GM18868 (cell line): ENCODE results near the gene BCO2.
A peak's percentile ranks its signal among the peaks of the same experiment; 100 is the strongest.
"Not testable (repeated sequence)": the region's sequence is repeated elsewhere in the genome, so short reads cannot be mapped to it uniquely, and the experiment has no call there.

ENCODE experiments used
- ATAC-seq: cut with Tn5 transposase; IDR thresholded peaks from one replicate; pipeline ENCODE4 v1.9.1; 2021; ENCODE audit warnings: mild to moderate bottlenecking, moderate library complexity; ENCODE audit not compliant: unreplicated experiment

Gene BCO2

DNA sequence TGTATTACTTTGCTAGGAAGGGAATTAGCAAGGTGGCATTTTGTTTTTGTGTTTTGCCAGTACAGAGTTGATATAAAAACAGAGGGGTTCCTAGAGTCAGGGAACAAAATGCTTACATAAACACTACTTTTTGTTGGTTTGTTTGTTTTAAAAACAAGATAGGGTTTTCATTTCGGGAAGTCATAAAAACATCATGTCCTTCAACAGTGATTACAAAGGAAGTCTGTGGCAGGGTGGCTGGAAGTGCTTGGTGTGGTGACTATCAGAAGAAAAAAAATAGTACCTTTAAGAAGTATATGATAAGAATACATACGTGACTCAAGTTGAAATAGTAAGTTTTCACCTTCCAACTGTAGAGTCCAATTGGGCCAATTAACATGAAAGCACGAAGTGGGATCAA is 10.3 kb upstream of the BCO2 start:
- ATAC-seq = no peak

DNA sequence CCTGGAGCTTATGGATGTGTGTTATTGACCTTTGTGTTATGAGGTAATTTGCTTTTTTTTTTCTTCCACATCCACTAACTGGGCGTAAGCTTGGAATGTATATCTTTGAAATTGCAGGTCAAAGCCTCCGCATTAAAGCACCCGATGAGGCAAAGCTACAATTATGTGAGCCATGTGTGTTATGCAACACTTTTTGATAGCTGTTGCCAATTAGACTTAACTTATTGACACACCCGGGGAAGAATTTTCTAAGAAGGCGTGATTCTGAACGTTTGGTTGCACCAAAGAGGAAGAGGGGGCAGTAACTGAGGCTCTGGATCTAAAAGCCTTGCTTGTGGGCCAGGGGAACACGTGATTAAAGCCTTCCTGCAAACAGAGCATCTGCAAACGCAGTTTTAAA is 8.8 kb upstream of the BCO2 start:
- no peak for ATAC-seq

DNA sequence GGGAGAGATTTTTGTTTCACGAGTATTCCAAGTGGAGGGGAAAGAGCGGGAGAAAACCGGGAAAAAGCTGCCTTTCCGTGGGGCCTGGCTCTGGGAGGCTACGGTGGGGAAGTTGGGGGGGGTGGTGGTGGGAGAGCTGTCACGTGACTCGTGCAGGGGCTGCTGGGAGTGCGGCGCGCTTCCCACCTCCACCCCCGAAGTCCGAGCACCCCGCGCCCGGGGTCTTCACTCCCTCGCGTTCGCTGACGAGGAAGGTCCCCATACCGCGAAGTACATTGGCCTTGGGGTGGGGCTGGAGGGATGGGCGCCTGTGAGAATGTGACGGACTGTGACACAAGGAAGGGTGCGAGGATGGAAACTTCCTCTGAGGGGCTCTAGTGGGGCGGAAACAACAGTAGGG is 8.2 kb upstream of the BCO2 start, which contains the start of gene TEX12:
TEX12 (plus strand) TSS at position 228 of the 400 bp plus-strand sequence. CDS start 1,897 bp downstream, outside the sequence.
- ATAC-seq = no peak

DNA sequence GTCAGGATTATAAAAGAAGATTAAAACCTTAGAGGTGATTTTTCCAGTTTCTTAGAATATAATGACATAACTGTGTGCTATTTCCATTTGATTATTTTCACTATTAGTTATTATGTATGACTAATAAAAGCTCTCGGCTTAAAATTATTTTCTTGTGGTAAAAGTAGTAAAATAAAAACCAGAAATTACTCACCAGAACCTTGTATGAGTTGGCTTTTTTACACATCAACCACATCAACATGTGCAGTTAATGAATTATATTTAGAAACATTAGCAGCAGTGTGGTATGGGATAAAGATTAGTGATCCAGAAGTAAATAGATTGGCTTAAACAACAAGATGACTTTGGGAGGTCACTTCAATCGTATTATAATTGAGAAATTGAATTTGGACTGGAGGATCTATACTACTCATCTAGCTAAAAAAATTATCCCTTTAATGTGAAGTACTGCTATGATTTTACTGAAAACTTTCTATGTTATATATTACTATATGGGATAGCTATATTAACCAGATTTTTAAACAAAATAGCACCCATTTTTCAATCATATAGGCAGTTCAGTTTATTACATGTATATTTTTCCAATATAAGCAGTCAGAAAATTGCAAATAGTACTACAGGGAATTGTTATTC is 2.8 kb upstream of the BCO2 start:
- ATAC-seq = peak; percentile 73

DNA sequence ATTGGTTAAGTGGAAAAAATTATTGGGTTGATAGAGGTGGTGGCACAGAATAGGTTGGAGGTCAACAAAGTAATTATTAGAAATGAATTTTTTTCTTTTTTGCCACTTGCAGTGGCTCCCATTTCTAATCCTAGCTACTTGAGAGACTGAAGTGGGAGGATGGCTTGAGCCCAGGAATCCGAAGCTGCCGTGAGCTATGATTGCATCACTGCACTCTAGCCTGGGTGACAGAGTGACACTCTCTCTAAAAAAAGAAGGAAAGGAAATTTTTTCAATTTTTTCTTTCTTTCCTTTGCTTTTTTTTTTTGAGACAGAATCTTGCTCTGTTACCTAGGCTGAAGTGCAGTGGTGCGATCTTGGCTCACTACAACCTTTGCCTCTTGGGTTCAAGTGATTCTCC is 2.2 kb upstream of the BCO2 start:
- ATAC-seq = no peak

DNA sequence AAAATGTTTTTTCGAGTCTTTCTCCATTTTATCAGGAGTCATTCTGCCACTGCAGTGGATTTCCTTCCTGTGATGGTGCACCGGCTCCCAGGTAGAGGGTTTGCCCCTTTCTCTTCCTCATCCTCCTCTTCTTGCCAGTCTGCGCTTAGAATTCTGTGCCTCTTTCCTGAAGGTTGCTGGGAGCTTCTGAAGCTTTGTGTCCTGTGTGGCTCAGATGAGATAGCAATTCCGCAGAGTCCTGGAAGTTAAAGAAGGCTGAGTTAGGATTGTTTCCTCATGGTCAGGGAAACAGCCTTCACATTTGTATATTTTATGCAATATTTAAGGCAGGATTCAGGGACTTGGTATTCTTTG is 264 bp downstream of the BCO2 start:
- ATAC-seq = no peak

DNA sequence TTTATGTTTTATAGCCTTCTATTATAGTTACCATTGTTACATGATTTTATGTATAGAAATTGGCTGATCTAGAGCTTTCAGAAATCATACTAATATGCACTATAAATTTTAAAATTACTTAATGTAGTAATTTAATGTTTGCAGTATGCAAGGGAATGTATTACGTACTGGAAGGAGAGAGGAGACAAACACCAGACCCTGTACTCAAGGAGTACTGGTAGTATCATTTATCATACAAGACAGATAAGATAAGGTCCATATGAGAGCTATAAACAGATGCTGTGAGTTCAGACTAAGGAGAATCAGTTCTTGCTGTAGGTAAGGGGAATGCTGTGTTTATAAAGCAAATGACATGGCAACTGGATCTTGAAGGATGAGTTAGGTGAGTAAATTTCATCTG is 765 bp downstream of the BCO2 start:
- no peak for ATAC-seq

DNA sequence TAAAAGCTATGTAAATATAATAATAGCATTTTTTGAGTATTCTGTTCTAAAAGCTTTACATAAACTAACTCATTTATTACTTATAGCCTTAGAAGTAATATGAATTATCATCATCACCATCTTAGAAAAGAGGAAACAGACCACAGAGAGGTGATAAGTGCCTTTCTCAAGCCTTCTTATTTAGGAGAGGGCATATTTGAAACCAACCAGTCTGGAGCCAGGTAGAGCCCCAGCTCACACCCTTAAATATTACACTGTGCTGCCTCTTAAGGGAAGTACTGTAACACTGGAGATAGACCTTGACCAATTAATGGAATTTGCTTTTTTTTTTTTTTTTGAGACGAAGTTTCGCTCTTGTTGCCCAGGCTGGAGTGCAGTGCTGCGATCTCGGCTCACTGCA is 2.3 kb downstream of the BCO2 start:
- ATAC-seq = no peak

DNA sequence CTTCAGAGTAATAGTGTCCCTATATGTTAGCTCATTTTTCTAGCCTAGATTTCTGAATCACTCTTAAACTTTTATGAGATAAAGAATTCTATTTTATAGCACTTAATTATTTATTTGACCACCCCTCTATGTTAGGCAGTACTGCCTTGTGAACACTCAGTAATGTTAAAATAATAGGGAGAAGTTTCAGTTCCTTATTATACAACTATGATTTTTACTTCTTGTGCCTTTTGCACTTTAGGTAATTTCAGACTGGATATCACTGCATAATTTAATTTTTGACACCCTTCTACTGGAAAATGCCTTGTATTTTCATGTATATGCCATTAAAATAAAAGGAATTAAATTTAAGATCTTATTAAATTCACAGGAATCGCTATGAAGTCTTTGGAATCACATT is 3.1 kb downstream of the BCO2 start:
- ATAC-seq = no peak

DNA sequence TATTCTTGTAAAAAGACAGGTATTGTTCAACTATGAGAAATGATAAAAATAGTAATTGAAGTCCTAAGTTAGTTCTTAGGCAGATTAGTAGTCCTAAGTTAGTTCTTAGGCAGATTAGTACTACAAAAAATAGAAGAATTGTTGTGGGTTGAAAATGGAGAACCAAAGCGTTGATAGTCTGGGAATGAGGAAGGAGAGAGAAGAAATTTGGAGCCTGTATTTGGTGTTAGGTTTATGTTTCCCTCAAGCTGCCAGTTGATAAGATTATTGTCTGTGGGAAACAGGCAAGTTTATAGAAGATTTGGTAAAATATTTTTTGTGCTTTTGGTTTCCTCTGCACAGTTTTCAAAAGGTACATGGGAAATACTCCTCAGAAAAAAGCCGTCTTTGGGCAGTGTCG is 3.6 kb downstream of the BCO2 start:
- ATAC-seq = no peak

DNA sequence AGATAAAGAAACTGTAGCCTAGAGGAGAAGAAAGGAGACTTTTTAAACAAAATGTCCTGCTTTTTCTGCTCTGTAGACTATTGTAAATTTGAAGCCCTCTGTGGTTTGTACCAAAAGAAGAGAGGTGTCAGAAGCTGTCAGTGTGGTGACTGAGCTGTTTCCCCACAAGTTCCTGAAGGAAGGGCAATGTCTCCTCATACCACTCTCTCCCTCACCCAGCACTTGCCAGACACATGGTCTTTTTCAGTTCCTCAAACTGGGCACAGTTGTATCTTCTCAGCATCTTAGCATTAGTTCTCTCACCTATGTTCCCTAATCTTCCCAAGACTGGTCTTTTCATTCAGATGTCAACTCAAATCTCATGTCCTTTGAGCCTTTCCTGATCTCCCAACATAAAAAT is 4.3 kb downstream of the BCO2 start:
- peak; percentile 66 for ATAC-seq

DNA sequence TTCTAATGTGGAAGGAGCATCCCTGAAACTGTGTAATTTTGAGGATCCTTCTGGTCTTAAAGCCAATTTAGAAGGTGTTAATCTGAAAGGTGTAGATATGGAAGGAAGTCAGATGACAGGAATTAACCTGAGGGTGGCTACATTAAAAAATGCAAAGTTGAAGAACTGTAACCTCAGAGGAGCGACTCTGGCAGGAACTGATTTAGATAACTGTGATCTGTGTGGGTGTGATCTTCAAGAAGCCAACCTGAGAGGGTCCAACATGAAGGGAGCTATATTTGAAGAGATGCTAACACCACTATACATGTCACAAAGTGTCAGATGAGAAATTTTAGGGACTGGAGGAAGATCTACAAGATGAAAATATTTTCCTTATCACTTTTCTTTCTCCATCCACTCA is 7.6 kb downstream of the BCO2 start:
- no peak for ATAC-seq

DNA sequence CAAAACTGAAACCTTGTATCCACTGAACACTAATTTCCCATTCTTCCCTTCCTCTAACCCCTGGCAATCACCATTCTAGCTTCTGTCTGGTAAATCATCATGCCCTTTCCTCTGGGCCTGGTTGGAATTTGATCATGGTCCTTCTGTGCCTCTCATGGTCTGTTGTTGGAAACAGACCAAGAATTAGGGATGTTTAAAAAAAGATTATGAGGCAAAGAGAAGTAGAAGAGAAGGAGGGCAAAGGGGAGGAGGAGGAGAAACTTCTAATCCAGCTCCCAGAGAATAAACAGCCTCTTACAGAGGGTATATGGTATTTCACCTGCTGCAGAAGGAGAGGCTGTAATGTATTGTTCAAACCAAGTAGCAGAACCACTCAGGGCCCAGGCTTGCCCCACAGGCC is 10.6 kb downstream of the BCO2 start:
- ATAC-seq = no peak

DNA sequence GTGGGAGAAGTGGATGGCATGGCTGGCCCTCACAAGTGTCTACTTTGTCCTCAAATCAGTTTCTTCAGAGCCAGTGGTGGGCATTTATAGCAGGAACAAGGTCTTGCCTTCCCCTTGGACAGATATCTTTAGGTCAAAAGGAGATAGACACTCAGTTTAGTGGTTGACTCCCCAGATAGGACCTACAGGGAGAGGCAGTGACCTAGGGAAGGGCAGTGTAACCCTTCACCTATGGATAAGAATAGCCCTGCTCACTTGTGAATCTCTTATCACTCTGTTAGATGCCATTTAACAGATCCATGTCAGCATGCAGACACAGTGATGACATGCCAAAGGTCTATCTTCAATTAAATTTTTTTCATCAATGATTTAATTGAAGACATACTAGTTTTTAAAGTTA is 11.0 kb downstream of the BCO2 start:
- no peak for ATAC-seq

DNA sequence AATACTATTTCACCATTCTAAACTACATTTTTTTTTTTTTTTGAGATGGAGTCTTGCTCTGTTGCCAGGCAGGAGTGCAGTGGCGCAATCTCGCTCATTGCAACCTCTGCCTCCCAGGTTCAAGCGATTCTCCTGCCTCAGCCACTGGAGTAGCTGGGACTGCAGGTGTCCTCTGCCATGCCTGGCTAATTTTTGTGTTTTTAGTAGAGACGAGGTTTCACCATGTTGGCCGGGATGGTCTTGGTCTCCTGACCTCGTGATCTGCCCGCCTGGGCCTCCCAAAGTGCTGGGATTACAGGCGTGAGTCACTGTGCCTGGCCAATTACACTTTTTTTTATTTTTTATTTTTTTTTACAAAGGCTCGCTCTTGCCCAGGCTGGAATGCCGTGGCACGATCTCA is 19.8 kb downstream of the BCO2 start:
- ATAC-seq = not testable (repeated sequence)

DNA sequence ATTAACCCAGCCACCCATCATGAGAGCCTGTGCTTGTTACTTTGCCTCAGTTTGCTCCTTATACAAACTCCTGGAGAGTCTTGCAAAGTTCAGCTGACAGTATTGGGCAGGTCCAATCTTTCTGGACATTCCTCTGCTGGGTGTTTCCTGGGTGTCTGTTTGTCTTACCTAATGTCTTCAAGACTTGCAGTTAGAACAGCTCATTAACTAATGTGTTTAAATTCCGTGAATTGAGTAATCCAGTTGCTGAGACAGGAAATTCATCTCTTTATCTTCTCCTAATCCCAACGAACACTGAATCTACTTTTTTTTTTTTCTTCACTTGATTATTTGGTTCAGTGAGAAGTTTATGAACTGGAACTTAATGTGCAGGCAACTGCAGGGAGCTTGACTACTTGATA is 20.6 kb downstream of the BCO2 start:
- ATAC-seq = no peak

DNA sequence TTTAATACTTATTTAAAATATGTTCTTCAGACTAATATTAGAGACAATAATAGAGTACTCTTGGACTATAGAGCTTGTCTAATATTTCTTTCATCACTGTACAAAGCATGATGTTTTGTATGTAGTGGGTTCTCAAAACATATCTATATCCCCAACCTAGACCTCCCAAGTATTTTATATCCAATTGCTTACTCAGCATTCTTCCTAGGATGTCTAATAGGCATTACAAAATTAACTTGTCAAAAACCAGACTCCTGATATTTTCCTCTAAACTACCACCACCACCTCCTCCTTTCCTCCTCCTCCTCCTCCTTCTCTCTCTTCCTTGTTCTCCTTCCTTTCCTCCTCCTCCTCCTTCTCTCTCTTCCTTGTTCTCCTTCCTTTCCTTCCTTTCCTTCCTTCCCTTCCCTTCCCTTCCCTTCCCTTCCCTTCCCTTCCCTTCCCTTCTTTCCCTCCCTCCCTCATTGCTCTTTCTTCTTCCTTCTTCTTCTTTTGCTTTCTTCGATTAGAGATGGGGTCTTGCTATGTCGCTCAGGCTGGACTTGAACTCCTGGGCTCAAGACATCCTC is 21.3 kb downstream of the BCO2 start:
- ATAC-seq = no peak

DNA sequence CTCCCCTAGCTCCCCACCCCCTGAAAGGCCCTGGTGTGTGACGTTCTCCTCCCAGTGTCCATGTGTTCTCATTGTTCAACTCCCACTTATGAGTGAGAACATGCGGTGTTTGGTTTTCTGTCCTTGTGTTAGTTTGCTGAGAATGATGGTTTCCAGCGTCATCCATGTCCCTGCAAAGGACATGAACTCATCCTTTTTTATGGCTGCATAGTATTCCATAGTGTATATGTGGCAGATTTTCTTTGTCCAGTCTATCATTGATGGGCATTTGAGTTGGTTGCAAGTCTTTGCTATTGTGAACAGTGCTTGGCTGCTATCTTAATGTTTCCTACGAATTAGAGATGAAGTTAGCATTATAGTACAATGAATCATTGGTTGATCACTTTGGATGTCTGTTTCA is 23.8 kb downstream of the BCO2 start:
- not testable (repeated sequence) for ATAC-seq

DNA sequence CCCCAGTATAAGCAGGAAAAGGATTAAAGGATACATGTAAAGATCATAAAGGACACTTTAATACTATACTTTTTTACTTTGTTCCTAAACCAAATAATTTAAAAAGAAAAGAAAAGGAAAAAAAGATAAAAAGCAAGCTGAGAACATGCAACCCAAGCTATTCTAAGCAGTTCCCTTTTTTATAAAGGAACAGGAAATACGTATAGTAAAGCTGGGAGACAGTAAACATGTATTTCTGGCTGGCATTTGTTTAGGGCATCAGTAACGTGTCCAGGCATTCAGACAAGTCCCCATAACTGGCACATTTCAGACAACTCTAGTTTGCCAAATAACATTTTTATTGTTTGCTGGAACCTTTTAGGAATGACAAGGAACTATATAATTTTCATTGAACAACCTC is 24.9 kb downstream of the BCO2 start:
- ATAC-seq = no peak

DNA sequence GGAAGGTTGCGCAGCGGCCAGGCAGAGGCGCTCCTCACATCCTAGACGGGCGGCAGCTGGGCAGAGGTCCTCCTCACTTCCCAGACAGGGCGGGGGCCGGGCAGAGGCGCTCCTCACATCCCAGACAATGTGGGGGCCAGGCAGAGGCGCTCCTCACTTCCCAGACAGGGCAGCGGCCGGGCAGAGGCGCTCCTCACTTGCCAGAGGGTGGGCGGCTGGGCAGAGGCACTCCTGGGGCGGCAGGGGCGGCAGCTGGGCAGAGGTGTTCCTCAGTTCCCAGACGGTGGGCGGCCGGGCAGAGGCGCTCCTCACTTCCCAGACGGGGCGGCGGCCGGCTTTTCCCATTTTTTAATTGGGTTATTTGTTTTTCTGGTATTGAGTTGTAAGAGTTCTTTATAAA is 30.8 kb downstream of the BCO2 start:
- ATAC-seq = no peak

DNA sequence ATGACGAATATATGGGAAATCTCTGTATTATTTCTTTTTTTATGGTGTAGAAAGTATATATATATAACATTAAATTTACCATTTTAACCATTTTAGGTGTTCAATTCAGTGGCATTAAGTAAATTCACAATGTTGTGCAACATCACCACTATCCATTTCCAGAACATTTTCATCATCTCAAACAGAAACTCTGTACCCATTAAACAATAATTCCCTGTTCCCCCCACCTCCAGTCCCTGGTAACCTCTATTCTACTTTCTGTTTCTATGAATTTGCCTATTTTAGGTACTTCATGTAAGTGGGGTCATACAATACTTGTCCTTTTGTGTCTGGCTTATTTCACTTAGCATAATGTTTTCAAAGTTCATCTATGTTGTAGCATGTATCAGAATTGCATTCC is 35.6 kb downstream of the BCO2 start:
- ATAC-seq = no peak

DNA sequence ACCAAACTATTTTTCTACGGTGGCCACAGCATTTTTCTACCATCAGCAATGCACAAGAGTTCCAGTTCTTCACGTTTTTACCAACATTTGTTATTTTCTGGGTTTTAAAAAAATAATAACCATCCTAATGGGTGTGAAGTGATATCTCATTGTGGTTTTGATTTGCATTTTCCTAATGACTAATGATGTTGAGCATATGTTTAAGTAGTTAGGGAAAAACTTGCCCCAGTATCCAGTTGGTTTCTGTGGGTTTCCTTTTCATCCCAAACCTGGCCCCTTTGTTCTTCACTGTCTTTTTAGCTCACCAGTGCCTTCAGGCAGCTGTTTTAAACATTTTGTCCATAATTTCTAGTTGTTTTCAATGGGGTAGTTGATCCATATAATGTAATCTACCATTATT is 36.2 kb downstream of the BCO2 start:
- no peak for ATAC-seq

DNA sequence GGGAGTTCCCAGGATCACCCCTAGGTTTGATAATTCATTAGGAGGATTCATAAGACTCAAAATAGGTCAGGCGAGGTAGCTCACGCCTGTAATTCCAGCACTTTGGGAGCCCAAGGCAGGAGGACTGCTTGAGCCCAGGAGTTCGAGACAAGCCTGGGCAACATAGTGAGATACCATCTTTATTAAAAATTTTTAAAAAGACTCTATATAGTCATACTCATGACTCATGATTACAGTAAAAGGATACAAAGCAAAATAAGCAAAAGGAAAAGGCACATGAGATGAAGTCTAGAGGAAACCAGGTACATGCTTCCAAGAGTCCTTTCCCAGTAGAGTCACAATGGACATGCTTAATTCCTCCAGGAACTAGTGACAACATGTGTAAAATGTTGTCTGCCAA is 37.0 kb downstream of the BCO2 start:
- no peak for ATAC-seq
